ENCODE measurements around the gene ITGA2.

The ITGA2 gene

DNA sequence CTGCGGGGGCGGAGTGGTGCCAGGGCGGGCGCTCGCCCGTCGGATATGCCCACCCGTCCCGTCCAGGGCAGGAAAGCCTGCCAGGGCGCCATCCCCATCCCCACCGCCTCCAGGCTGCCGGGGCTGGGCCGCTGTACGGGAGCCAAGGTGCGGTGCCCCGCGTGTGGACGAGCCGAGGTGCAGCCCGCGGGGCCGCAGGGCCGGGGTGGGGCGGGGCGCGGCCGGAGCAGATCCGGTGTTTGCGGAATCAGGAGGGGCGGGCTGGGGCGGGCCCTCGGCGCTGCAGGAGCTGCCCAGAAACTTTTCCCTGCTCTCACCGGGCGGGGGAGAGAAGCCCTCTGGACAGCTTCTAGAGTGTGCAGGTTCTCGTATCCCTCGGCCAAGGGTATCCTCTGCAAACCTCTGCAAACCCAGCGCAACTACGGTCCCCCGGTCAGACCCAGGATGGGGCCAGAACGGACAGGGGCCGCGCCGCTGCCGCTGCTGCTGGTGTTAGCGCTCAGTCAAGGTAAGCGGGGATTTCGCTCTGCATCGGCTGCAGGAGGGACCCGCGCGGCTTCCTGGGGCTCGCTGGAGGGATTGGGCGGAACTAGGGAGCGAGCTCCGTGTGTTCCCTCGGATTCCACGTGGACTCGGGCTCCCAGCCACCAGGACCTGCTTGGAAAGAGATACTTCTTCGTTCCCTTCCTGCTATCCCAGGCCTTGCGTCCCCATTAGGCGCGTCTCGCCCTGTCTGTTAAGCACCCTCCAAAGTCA lies at the start of gene ITGA2:
ITGA2 (plus strand) TSS at position 328 of the 756 bp plus-strand sequence; CDS start at position 445, 117 bp downstream.
- in situ Hi-C loops (cut with MboI; ENCODE audit: low pct_unique_long_range_greater_than_20kb, low sequenced_read_pairs, unreplicated experiment): no loop called here
- DNase-seq (ENCODE audit: low spot score): peak; percentile 65
- TF ChIP-seq, protein P1, sequence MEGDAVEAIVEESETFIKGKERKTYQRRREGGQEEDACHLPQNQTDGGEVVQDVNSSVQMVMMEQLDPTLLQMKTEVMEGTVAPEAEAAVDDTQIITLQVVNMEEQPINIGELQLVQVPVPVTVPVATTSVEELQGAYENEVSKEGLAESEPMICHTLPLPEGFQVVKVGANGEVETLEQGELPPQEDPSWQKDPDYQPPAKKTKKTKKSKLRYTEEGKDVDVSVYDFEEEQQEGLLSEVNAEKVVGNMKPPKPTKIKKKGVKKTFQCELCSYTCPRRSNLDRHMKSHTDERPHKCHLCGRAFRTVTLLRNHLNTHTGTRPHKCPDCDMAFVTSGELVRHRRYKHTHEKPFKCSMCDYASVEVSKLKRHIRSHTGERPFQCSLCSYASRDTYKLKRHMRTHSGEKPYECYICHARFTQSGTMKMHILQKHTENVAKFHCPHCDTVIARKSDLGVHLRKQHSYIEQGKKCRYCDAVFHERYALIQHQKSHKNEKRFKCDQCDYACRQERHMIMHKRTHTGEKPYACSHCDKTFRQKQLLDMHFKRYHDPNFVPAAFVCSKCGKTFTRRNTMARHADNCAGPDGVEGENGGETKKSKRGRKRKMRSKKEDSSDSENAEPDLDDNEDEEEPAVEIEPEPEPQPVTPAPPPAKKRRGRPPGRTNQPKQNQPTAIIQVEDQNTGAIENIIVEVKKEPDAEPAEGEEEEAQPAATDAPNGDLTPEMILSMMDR (IDR thresholded peaks at IDR 0.05; ENCODE audit: extremely low read depth, insufficient read depth, missing control alignments): no peak

DNA sequence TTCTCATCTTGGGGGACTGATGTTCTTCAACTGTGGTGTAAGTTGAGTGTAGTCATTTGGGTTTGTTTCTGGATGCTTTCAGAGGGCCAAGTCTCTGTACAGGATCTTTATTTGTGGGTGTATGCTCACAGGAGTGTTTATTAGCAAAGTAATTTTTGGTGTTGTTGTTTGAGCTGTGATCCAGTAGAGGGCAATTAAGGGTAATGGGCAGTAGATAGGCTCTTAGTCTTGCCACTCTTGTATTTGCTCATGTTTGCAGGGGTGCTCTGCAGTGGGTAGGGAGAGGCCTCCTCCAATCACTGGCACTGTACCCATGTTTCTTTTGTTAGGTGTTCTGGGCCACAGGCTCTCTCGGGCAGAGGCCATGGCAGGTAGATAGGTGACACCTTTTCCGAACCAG lies 45.9 kb upstream of the ITGA2 start:
- no peak for DNase-seq (ENCODE audit: low spot score)
- in situ Hi-C loops (cut with MboI; ENCODE audit: low pct_unique_long_range_greater_than_20kb, low sequenced_read_pairs, unreplicated experiment): no loop called here
- TF ChIP-seq, protein P1 (IDR thresholded peaks at IDR 0.05; ENCODE audit: extremely low read depth, insufficient read depth, missing control alignments): peak; percentile 33

DNA sequence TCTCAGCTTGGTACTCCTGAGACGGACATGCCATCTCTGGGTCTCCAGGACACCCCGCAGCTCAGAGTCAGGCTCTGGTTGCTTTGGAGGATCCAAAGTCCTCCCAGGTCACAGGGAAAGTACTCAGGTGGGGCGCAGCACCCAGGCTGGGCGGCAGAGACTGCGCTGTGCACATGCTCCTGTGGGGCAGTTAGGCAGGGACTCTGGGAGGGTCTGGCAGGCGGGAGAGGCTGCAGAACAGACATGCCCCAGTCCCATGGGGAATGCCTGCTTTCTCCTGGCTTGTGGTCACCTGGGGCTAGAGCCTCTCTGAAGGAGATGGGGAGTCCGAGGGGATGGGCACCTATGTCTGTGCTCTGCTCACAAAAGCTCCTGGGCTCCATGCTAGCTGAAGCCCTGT lies 45.3 kb upstream of the ITGA2 start:
- no peak for DNase-seq (ENCODE audit: low spot score)
- TF ChIP-seq, protein P1 (IDR thresholded peaks at IDR 0.05; ENCODE audit: extremely low read depth, insufficient read depth, missing control alignments): no peak
- in situ Hi-C loops (cut with MboI; ENCODE audit: low pct_unique_long_range_greater_than_20kb, low sequenced_read_pairs, unreplicated experiment): no loop called here

DNA sequence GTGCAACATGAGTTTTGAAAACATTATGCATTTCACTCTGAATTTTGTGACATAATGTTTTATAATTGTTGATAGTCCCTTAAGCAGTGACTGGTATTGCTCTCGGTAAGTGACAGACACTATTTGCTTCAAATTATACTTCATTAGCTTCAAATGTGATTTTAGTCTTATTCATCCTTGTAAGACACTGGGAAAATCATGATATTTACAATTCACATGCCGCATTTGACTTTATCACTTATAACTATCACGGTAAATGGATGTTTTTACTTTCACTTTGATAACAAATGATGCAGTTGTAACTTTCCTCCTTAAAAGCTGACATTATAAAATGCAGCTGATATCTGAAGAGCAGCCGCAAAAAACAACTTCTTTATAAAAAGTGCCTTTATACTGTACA lies 44.1 kb upstream of the ITGA2 start:
- in situ Hi-C loops (cut with MboI; ENCODE audit: low pct_unique_long_range_greater_than_20kb, low sequenced_read_pairs, unreplicated experiment): loop anchor here (5.0 kb wide), 1 partner anchor 152 kb away; no protein-coding TSS in a partner anchor
- DNase-seq (ENCODE audit: low spot score): no peak
- TF ChIP-seq, protein P1 (IDR thresholded peaks at IDR 0.05; ENCODE audit: extremely low read depth, insufficient read depth, missing control alignments): no peak

DNA sequence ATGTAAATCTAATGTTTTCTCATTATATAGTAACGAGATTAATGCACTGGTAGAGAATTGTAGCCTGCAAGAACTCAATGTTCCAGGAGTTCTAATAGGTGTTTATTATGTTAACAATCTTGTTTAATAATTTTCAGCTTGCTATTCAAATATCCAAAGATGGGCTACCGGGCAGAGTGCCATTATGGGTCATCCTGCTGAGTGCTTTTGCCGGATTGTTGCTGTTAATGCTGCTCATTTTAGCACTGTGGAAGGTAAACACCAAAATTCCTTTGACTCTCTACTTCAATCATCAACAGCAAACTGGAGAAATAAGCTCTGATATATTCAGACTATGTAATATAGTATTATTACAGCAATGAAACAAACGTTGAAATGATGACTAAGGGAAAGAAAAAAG lies 41.9 kb upstream of the ITGA2 start:
- in situ Hi-C loops (cut with MboI; ENCODE audit: low pct_unique_long_range_greater_than_20kb, low sequenced_read_pairs, unreplicated experiment): loop anchor here (5.0 kb wide), 1 partner anchor 150 kb away; no protein-coding TSS in a partner anchor
- TF ChIP-seq, protein P1 (IDR thresholded peaks at IDR 0.05; ENCODE audit: extremely low read depth, insufficient read depth, missing control alignments): no peak
- DNase-seq (ENCODE audit: low spot score): no peak

DNA sequence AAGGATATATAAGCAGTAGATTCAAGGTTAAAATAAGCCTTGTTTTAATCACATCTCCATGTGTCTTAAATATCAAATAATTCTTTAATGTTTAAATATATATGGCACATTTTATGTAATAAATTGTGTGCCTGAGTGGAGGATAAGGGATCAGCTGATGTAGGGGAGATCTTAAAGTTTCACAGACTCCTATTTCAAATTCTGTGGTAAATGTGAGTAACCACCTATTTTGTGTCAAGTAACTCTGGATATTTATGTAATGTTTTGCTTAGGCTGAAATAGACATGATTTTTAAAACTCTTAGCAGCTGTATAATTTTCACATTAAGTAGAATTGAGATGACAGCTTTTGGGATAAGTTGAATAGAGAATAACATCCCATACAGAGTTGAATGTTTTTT lies 41.3 kb upstream of the ITGA2 start:
- in situ Hi-C loops (cut with MboI; ENCODE audit: low pct_unique_long_range_greater_than_20kb, low sequenced_read_pairs, unreplicated experiment): loop anchor here (5.0 kb wide), 1 partner anchor 149 kb away; no protein-coding TSS in a partner anchor
- DNase-seq (ENCODE audit: low spot score): no peak
- TF ChIP-seq, protein P1 (IDR thresholded peaks at IDR 0.05; ENCODE audit: extremely low read depth, insufficient read depth, missing control alignments): no peak

All from GM13977 (cell line).